Measurements from ENCODE around the gene HOXA3. TPM values are rescaled to one million over a fixed set of nuclear protein-coding genes. Genes with fewer than 3 reads are reported as not detected.

Gene HOXA3
- total RNA-seq, 1 experiment from 2014 or later = not detected

GRCh38 chr7:27189295-27189996, 37.1 kb upstream of the HOXA3 start (continued):
- TF ChIP-seq, protein P1, sequence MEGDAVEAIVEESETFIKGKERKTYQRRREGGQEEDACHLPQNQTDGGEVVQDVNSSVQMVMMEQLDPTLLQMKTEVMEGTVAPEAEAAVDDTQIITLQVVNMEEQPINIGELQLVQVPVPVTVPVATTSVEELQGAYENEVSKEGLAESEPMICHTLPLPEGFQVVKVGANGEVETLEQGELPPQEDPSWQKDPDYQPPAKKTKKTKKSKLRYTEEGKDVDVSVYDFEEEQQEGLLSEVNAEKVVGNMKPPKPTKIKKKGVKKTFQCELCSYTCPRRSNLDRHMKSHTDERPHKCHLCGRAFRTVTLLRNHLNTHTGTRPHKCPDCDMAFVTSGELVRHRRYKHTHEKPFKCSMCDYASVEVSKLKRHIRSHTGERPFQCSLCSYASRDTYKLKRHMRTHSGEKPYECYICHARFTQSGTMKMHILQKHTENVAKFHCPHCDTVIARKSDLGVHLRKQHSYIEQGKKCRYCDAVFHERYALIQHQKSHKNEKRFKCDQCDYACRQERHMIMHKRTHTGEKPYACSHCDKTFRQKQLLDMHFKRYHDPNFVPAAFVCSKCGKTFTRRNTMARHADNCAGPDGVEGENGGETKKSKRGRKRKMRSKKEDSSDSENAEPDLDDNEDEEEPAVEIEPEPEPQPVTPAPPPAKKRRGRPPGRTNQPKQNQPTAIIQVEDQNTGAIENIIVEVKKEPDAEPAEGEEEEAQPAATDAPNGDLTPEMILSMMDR (IDR thresholded peaks at IDR 0.05) = no peak
- TF ChIP-seq ELF4 (CRISPR knock-in tag; IDR thresholded peaks at IDR 0.05; ENCODE audit: low read depth) (no peak), E2F1 (CRISPR knock-in tag; IDR thresholded peaks at IDR 0.05) (no peak)
- TF ChIP-seq, protein P2, sequence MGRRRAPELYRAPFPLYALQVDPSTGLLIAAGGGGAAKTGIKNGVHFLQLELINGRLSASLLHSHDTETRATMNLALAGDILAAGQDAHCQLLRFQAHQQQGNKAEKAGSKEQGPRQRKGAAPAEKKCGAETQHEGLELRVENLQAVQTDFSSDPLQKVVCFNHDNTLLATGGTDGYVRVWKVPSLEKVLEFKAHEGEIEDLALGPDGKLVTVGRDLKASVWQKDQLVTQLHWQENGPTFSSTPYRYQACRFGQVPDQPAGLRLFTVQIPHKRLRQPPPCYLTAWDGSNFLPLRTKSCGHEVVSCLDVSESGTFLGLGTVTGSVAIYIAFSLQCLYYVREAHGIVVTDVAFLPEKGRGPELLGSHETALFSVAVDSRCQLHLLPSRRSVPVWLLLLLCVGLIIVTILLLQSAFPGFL (CRISPR knock-in tag; IDR thresholded peaks at IDR 0.05; ENCODE audit: borderline replicate concordance) = no peak

- ATAC-seq (peak; percentile 5), DNase-seq (ENCODE audit: low spot score) (peak; percentile 49)
- peaks cover 51% of the 10 kb centered on the region for H3K4me1 Mint-ChIP-seq
- 0 out of 2 replicates have a peak, but pooled peaks cover 3% of the 10 kb centered on the region for H3K36me3 Mint-ChIP-seq
- ChIA-PET POLR2A (interaction anchor here (1.1 kb wide), 1 partner anchor 11 kb away, joined by 3 read pairs; the partner anchor contains the start of gene HOXA13), CTCF (interaction anchor here (5.5 kb wide), 1 partner anchor 9 kb away, joined by 34 read pairs; no protein-coding TSS in a partner anchor)
- TF ChIP-seq ZNF138 (CRISPR knock-in tag; conservative IDR thresholded peaks at IDR 0.05) (no peak), PRDM15 (CRISPR knock-in tag; IDR thresholded peaks at IDR 0.05) (peak; percentile 59)
- no peaks in the 10 kb centered on the region for H3K9me3 Mint-ChIP-seq
- H3K27me3 Mint-ChIP-seq (ENCODE audit: low read depth) = peaks cover 100% of the 10 kb centered on the region
- no peak overlapping the region for H3K27ac Mint-ChIP-seq
- H3K4me3 Mint-ChIP-seq = peak overlapping the region; percentile 66
These were observed 36.3 kb upstream of the HOXA3 start for GRCh38 chr7:27188386-27189294.

GRCh38 chr7:27187475-27188385, 35.3 kb upstream of the HOXA3 start:
- no peak for ATAC-seq
- Mint-ChIP-seq H3K4me1 (peaks cover 51% of the 10 kb centered on the region), H3K27me3 (ENCODE audit: low read depth) (peaks cover 100% of the 10 kb centered on the region), H3K9me3 (no peaks in the 10 kb centered on the region), H3K27ac (no peak overlapping the region), H3K36me3 (0 out of 2 replicates have a peak, but pooled peaks cover 3% of the 10 kb centered on the region), H3K4me3 (peak overlapping the region; percentile 66)
- CTCF ChIA-PET = interaction anchor here (1.8 to 5.5 kb wide), 2 partner anchors 8 to 22 kb away, joined by 8 to 34 read pairs; no protein-coding TSS in a partner anchor
- POLR2A ChIA-PET = interaction anchor here (1.1 kb wide), 1 partner anchor 12 kb away, joined by 3 read pairs; the partner anchor contains the start of gene HOXA13
- DNase-seq (ENCODE audit: low spot score) = no peak
- TF ChIP-seq ZNF532 (CRISPR knock-in tag; IDR thresholded peaks at IDR 0.05; ENCODE audit: borderline replicate concordance) (no peak), GTF2I (CRISPR knock-in tag; conservative IDR thresholded peaks at IDR 0.05) (no peak), ZNF232 (CRISPR knock-in tag; IDR thresholded peaks at IDR 0.05) (no peak), CREB1 (CRISPR knock-in tag; IDR thresholded peaks at IDR 0.05) (no peak)

All from WTC11 (cell line).